ENCODE results near the gene SPAG6.
"Not testable (repeated sequence)": the region's sequence is repeated elsewhere in the genome, so short reads cannot be mapped to it uniquely, and the experiment has no call there.

The SPAG6 gene

GRCh38 chr10:22343731-22344130 is 1.6 kb upstream of the SPAG6 start:
- no peak for DNase-seq

GRCh38 chr10:22344249-22344648 is 1.0 kb upstream of the SPAG6 start:
- no peak for DNase-seq

- no peak for DNase-seq
Measured at GRCh38 chr10:22344781-22345300, 455 bp upstream of the SPAG6 start.

- no peak for DNase-seq
Measured at GRCh38 chr10:22346096-22346661, 883 bp downstream of the SPAG6 start.

GRCh38 chr10:22349755-22350154 is 4.5 kb downstream of the SPAG6 start:
- no peak for DNase-seq

- no peak for DNase-seq
Measured at GRCh38 chr10:22351131-22351703, 5.9 kb downstream of the SPAG6 start.

- DNase-seq = no peak
Measured at GRCh38 chr10:22356324-22356873, 11.1 kb downstream of the SPAG6 start.

GRCh38 chr10:22357770-22358169 is 12.5 kb downstream of the SPAG6 start:
- DNase-seq = not testable (repeated sequence)

GRCh38 chr10:22363305-22363704 is 18.0 kb downstream of the SPAG6 start:
- no peak for DNase-seq

GRCh38 chr10:22364407-22365140 is 19.3 kb downstream of the SPAG6 start:
- DNase-seq = no peak

GRCh38 chr10:22365233-22365632 is 19.9 kb downstream of the SPAG6 start:
- no peak for DNase-seq

GRCh38 chr10:22365644-22366434 is 20.5 kb downstream of the SPAG6 start:
- DNase-seq = no peak

- DNase-seq = no peak
Measured at GRCh38 chr10:22366435-22366703, 21.1 kb downstream of the SPAG6 start.

- DNase-seq = no peak
Measured at GRCh38 chr10:22366771-22367170, 21.5 kb downstream of the SPAG6 start.

GRCh38 chr10:22367471-22367870 is 22.2 kb downstream of the SPAG6 start:
- DNase-seq = no peak

GRCh38 chr10:22368402-22368801 is 23.1 kb downstream of the SPAG6 start:
- DNase-seq = no peak

- DNase-seq = no peak
Measured at GRCh38 chr10:22368981-22369380, 23.7 kb downstream of the SPAG6 start.

GRCh38 chr10:22369434-22370072 is 24.3 kb downstream of the SPAG6 start:
- no peak for DNase-seq

- DNase-seq = no peak
Measured at GRCh38 chr10:22370320-22370719, 25.0 kb downstream of the SPAG6 start.

GRCh38 chr10:22372298-22372697 is 27.0 kb downstream of the SPAG6 start:
- DNase-seq = no peak

GRCh38 chr10:22372917-22373316 is 27.6 kb downstream of the SPAG6 start:
- DNase-seq = no peak

GRCh38 chr10:22374489-22375126 is 29.3 kb downstream of the SPAG6 start:
- DNase-seq = no peak
